Adrenal gland (tissue), 12 donors: ENCODE data around the gene ASB9. TPM values are rescaled to one million over a fixed set of nuclear protein-coding genes. Genes with fewer than 3 reads are reported as not detected.
"Not testable (repeated sequence)": the region's sequence is repeated elsewhere in the genome, so short reads cannot be mapped to it uniquely, and the experiment has no call there.

ENCODE experiments used
- DNase-seq, 7 donors: peaks; one replicate each; pipeline ENCODE4 v3.0.0-alpha.2; 2019 to 2020
- H3K27ac ChIP-seq, 5 donors: fragments of 200-600 bp; sonication (generic) in 4 of 5; 1 replicate in 3 of 5; 2 replicates in 2 of 5; pipeline versions ENCODE4 v1.5.1 to v1.8.0; 2016 to 2020; ENCODE audit warnings: mild to moderate bottlenecking in 1 of 5
- H3K27me3 ChIP-seq: fragments of 200-600 bp; 2 replicates; pipeline ENCODE4 v1.8.0; 2021
- H3K36me3 ChIP-seq, 2 donors: fragments of 200-600 bp; replicated peaks in 1 of 2; 1 replicate in 1 of 2; 2 replicates in 1 of 2; pipeline versions ENCODE4 v1.5.1 to v1.8.0; 2018 to 2022
- H3K4me1 ChIP-seq, 2 donors: fragments of 200-600 bp; replicated peaks in 1 of 2; 1 replicate in 1 of 2; 2 replicates in 1 of 2; pipeline versions ENCODE4 v1.5.1 to v1.8.0; 2018 to 2021
- H3K4me3 ChIP-seq, 4 donors: fragments of 200-600 bp; sonication (generic) in 3 of 4; one replicate each; pipeline ENCODE4 v1.5.1; 2016 to 2018
- H3K9me3 ChIP-seq, 3 donors: fragments of 200-600 bp; sonication (generic) in 1 of 3; replicated peaks in 1 of 3; 1 replicate in 2 of 3; 2 replicates in 1 of 3; pipeline versions ENCODE4 v1.5.1 to v1.8.0; 2016 to 2021
- CTCF ChIP-seq, 6 experiments: fragments of 450-650 bp in 4 of 6; fragments of 200-600 bp in 2 of 6; sonication (generic) in 1 of 6; IDR thresholded peaks; 1 replicate in 5 of 6; 2 replicates in 1 of 6; pipeline versions ENCODE4 v1.5.1 to v1.8.0; 2016 to 2021; ENCODE audit warnings: antibody characterized with exemption in 6 of 6, mild to moderate bottlenecking in 2 of 6, moderate library complexity in 1 of 6
- POLR2A ChIP-seq, 2 donors: fragments of 450-650 bp; IDR thresholded peaks; one replicate each; pipeline ENCODE4 v1.6.1; 2017; ENCODE audit warnings: antibody characterized with exemption in 2 of 2, mild to moderate bottlenecking in 2 of 2, moderate library complexity in 1 of 2
- WGBS, 4 donors: extraction: QIAGEN DNeasy Blood & Tissue Kit in 2 of 4; methylation state at CpG; one replicate each; pipeline versions ENCODE4 v1.1.5 to v1.1.7; 2013 to 2017; 5-methylcytosine and 5-hydroxymethylcytosine counted together
- intact Hi-C, 2 donors: fragments of 100-400 bp; cut with DNase I; formaldehyde crosslinking; loops; one replicate each; pipeline versions ENCODE4 v1.14.1 to v1.15.0; 2022 to 2023
- polyA plus RNA-seq, 3 donors: library from polyadenylated mRNA; stranded (reverse); fragments of 200-250 nt in 2 of 3; fragments of 350-450 nt in 1 of 3; fragmentation: Illumina TruSeq in 1 of 3; extraction: RNeasy Lipid Tissue Mini Kit (QIAGEN cat#74804) in 1 of 3; gene quantifications; one replicate each; pipeline ENCODE4 v1.2.3, GENCODE V29; 2013 to 2014
- total RNA-seq, 9 donors: library from RNA; depleted of rRNA in 4 of 9; stranded (reverse); fragments of >200 nt in 4 of 9; fragments of 120-200 nt in 1 of 9; fragmentation: NEBNext Ultra II Directional in 1 of 9; extraction: Animal tissue kit (Norgen Biotek cat#: 25700) in 1 of 9; gene quantifications; one replicate each; pipeline versions ENCODE4 v1.1.0 to v1.2.4, GENCODE V29; 2013 to 2023
- donor health status: healthy with polysubstance abuse.
- donor health status: Bipolar disorder and iron deficiency.
- donor health status: DM: yes; HTN: yes; CAD: no.
- donor health status: DM: no; HTN: no; CAD: no.
- donor health status: DM: no; HTN: no; CAD: no.
- donor health status: DM: yes; HTN: yes; CAD: no.

The ASB9 gene
- total and polyA plus RNA-seq, 12 donors, result 0.39 to 5.4 (median 2.1) TPM

DNA sequence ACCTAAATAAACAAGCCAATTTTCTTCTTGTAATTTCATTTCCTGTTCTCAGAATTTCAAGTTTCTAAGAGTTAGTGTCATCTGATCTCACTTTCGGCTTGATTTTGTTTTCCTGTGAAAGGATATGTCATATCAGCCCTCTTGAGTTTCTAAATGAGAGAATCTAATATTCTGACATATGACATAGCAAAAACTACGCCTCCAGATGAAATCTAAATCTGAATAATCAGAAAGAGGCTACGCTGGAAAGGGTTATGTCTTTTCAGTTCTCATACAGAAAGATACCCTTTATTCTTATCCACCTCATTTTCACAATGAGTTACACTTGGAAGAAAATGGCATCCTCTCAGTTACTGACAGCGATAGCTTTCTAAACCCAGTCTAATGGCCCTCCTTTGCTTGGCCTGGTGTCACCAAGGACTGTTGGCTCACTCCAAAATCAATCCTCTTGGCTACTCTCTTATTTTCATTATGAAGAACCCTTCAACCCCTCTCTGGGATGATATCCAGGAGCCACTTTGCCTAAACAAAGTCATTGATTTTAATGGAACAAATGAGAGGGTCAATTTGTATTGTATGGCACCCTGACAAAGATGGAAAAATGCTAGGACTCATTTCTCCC, 65.6 kb downstream of the ASB9 start:
- no peaks in the 10 kb centered on the region for H3K9me3 ChIP-seq
- 67 to 75% (median 71%) methylated on average over 4 of the region's 4 CpGs for WGBS, 4 donors
- no peak overlapping the region for H3K27ac ChIP-seq

DNA sequence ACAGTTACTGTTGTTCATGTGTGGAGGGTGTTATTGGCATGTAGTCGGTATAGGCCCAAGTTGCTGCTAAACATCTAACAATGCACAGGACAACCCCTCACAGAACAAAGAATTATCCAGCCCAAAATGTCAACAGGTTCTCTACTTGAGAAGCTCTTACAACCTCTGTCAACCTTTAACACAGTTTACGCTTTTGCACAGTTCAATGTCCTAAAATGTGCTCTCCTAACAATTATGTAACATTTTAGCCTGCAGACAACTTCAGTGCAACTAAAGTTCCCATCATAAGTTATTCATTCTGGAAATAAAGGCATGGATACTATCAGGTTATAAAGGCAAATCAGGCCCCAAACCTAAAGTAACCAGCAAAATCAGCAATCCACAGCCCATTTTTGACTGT, 66.2 kb downstream of the ASB9 start:
- H3K9me3 ChIP-seq, result no peaks in the 10 kb centered on the region
- H3K4me3 ChIP-seq, result no peak overlapping the region
- intact Hi-C loops, result no loop called here
- H3K27ac ChIP-seq, result no peak overlapping the region
- no peak for DNase-seq
- WGBS, 4 donors, result 75 to 85% (median 81%) methylated on average over 2 of the region's 2 CpGs
- H3K4me1 ChIP-seq, result no peaks in the 10 kb centered on the region
- no peak for TF ChIP-seq CTCF (IDR thresholded peaks at IDR 0.05)
- no peak for TF ChIP-seq POLR2A (IDR thresholded peaks at IDR 0.05)
- H3K27me3 ChIP-seq, result no peaks in the 10 kb centered on the region
- H3K36me3 ChIP-seq, result no peaks in the 10 kb centered on the region

More for the DNA sequence above, 65.6 kb downstream of the ASB9 start:
- H3K4me3 ChIP-seq, result no peak overlapping the region
- intact Hi-C loops, result no loop called here
- H3K4me1 ChIP-seq, result no peaks in the 10 kb centered on the region
- H3K27me3 ChIP-seq, result no peaks in the 10 kb centered on the region
- no peak for TF ChIP-seq POLR2A (IDR thresholded peaks at IDR 0.05)
- DNase-seq, result no peak
- no peaks in the 10 kb centered on the region for H3K36me3 ChIP-seq

GRCh38 chrX:15202454-15203177, 67.3 kb downstream of the ASB9 start:
- Histone ChIP-seq H3K36me3 (no peaks in the 10 kb centered on the region), H3K9me3 (no peaks in the 10 kb centered on the region), H3K4me3 (no peak overlapping the region), H3K27me3 (peaks cover 4% of the 10 kb centered on the region), H3K4me1 (no peaks in the 10 kb centered on the region), H3K27ac (no peak overlapping the region)
- WGBS, 4 donors, result 52 to 72% (median 62%) methylated on average over 2 of the region's 2 CpGs
- intact Hi-C loops, result no loop called here
- TF ChIP-seq CTCF (IDR thresholded peaks at IDR 0.05) (no peak), POLR2A (IDR thresholded peaks at IDR 0.05) (no peak)
- no peak for DNase-seq

DNA sequence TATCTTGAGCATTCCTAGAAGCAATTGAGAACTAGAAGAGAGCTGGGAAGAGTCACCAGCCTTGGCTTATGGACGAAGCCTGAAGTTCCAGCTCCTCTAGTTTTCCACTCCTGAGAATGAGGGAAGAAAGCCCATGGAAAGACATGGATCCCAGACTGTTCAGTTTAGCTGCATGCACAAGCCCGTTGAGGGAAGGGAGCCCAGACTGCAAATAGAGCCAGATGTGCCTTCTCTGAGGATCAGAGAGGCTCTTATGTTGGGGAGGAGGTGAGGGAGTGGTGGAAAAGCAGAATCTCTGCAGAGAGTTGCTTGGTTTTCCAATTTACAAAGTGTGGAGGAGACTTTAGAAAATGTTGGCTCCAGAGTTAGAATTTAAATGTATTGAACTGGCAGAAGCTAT, 69.0 kb downstream of the ASB9 start:
- Histone ChIP-seq H3K9me3 (no peaks in the 10 kb centered on the region), H3K36me3 (no peaks in the 10 kb centered on the region), H3K27me3 (peaks cover 11% of the 10 kb centered on the region), H3K4me1 (no peaks in the 10 kb centered on the region), H3K27ac (no peak overlapping the region), H3K4me3 (no peak overlapping the region)
- intact Hi-C loops, result no loop called here
- DNase-seq, result no peak
- TF ChIP-seq POLR2A (IDR thresholded peaks at IDR 0.05) (no peak), CTCF (IDR thresholded peaks at IDR 0.05) (no peak)
- 48 to 76% (median 48%) methylated on average over 2 of the region's 2 CpGs; no CpG with 5 or more reads in 1 of the 4 donors for WGBS, 4 donors

DNA sequence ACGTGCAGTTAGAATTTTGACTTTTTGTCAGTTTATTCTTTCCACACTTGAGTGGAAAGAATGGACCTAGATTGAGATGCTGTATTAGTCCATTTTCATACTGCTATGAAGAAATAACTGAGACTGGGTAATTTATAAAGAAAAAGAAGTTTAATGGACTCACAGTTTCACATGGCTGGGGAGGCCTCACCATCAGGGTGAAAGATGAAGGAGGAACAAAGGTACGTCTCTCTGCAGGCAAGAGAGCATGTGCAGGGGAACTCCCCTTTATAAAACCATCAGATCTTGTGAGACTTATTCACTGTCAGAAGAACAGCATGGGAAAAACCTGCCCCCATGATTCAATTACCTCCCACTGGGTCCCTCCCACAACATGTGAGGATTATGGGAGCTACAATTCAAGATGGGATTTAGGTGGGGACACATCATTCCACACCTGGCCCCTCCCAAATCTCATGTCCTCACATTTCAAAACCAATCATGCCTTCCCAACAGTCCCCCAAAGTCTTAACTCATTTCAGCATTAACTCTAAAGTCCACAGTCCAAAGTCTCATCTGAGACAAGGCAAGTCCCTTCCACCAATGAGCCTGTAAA, 71.2 kb downstream of the ASB9 start:
- peaks cover 11% of the 10 kb centered on the region for H3K27me3 ChIP-seq
- H3K4me1 ChIP-seq, H3K9me3 ChIP-seq, H3K4me3 ChIP-seq, H3K36me3 ChIP-seq, DNase-seq, H3K27ac ChIP-seq, intact Hi-C loops: not testable (repeated sequence)
- WGBS, 4 donors, result 63 to 90% (median 72%) methylated on average over 2 of the region's 2 CpGs
